ENCODE results near the gene MUC13.

The MUC13 gene

DNA sequence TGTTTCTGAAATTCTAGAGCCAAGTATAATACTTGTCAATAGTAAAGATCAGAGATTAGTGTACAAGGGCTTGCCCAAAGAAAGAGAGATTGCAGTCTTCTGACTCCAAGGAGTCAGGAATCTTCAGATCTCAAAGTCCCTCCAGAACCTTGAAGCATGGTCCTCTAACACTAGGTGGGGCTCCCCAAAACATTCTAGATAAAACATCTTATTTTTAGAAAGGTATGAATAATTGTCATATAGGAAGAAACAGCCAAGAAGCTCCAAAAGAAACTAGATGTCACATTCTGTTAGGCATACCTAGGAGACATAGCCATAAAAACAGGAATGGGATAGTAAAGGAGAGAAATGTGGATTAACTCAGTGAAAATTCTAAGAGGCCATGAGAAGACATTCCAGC is 10.7 kb downstream of the MUC13 start:
- H3K4me2 ChIP-seq: no peak overlapping the region
- H3K4me3 ChIP-seq (IDR thresholded peaks at IDR 0.05; ENCODE audit: insufficient read depth, low read depth, low read length): no peak overlapping the region
- H4K20me1 ChIP-seq (ENCODE audit: insufficient read depth): no peaks in the 10 kb centered on the region
- TF ChIP-seq, protein P1, sequence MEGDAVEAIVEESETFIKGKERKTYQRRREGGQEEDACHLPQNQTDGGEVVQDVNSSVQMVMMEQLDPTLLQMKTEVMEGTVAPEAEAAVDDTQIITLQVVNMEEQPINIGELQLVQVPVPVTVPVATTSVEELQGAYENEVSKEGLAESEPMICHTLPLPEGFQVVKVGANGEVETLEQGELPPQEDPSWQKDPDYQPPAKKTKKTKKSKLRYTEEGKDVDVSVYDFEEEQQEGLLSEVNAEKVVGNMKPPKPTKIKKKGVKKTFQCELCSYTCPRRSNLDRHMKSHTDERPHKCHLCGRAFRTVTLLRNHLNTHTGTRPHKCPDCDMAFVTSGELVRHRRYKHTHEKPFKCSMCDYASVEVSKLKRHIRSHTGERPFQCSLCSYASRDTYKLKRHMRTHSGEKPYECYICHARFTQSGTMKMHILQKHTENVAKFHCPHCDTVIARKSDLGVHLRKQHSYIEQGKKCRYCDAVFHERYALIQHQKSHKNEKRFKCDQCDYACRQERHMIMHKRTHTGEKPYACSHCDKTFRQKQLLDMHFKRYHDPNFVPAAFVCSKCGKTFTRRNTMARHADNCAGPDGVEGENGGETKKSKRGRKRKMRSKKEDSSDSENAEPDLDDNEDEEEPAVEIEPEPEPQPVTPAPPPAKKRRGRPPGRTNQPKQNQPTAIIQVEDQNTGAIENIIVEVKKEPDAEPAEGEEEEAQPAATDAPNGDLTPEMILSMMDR (conservative IDR thresholded peaks at IDR 0.05; ENCODE audit: low read depth, low read length): no peak
- no peak overlapping the region for H3K27ac ChIP-seq
- peaks cover 24% of the 10 kb centered on the region for H3K4me1 ChIP-seq (ENCODE audit: low read depth, poor library complexity, severe bottlenecking)
- H2AFZ ChIP-seq (ENCODE audit: low read depth): no peak overlapping the region
- no peak overlapping the region for H3K9ac ChIP-seq
- H3K27me3 ChIP-seq (ENCODE audit: insufficient read depth, low read depth): peaks cover 50% of the 10 kb centered on the region
- H3K36me3 ChIP-seq (ENCODE audit: insufficient read depth): no peaks in the 10 kb centered on the region
- no peaks in the 10 kb centered on the region for H3K79me2 ChIP-seq (ENCODE audit: insufficient read depth, low read depth)

DNA sequence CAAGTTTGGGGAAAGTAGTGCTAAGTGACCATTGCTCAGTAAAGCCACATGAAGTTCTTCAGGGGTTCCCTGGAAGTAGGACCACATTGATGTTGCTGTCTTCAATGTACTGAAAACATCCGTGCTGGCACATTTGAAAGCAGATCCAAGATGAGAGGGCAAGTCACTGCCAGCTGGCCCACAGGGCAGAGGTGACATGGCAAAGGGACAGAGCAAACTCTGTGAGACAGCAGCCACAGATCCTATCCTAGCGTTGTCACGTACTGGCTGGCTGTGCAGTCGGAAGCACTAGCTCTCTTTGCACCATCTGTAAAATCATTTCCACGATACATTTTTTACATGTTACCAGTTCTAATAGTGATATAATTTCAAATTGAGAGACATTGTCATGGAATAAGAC is 13.8 kb downstream of the MUC13 start:
- H3K27ac ChIP-seq: no peak overlapping the region
- H4K20me1 ChIP-seq (ENCODE audit: insufficient read depth): no peaks in the 10 kb centered on the region
- no peak overlapping the region for H2AFZ ChIP-seq (ENCODE audit: low read depth)
- H3K36me3 ChIP-seq (ENCODE audit: insufficient read depth): no peaks in the 10 kb centered on the region
- TF ChIP-seq, protein P1 (conservative IDR thresholded peaks at IDR 0.05; ENCODE audit: low read depth, low read length): no peak
- H3K4me3 ChIP-seq (IDR thresholded peaks at IDR 0.05; ENCODE audit: insufficient read depth, low read depth, low read length): no peak overlapping the region
- no peak overlapping the region for H3K4me2 ChIP-seq
- H3K4me1 ChIP-seq (ENCODE audit: low read depth, poor library complexity, severe bottlenecking): no peaks in the 10 kb centered on the region
- peaks cover 30% of the 10 kb centered on the region for H3K27me3 ChIP-seq (ENCODE audit: insufficient read depth, low read depth)
- no peaks in the 10 kb centered on the region for H3K79me2 ChIP-seq (ENCODE audit: insufficient read depth, low read depth)
- H3K9ac ChIP-seq: no peak overlapping the region

DNA sequence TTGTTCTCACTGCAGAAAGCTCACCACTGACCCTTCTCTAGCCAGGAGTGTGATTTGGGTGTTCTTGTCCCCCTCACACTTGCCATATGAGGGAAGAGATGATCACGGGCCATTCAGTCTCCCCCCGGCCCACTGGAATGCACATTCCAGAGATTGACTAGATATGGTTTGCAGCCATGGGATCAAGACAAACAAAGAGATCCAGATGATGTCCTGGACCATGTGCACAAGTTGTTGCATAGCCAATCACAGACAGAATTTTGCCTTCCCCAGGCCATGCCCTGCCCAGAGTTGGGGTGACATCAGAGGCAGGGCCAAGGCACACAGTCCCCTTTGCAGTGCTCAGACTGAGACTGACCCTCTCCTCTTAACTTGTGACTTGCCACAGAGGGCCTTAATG is 14.8 kb downstream of the MUC13 start:
- Histone ChIP-seq H2AFZ (ENCODE audit: low read depth) (no peak overlapping the region), H3K4me2 (no peak overlapping the region)

DNA sequence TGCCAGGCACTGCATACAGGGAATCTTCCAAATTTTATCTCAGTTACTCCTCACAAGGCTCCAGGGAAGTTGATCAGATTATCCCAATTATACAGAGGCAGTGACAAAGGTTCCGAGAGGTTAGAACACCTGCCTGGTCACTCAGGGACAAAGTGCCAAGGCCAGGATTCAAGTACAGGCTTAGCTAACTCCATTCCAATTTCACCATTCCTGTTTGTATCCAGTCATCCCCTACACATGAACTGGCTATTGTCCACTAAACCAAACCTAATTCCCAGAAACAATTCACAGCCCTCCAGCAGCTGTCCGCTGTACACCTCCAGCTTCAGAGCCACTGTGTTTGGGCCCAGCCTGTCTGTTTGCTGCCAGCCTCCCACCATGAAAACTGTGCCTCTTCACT is 16.0 kb downstream of the MUC13 start:
- TF ChIP-seq, protein P1 (conservative IDR thresholded peaks at IDR 0.05; ENCODE audit: low read depth, low read length): no peak
- Histone ChIP-seq H3K4me1 (ENCODE audit: low read depth, poor library complexity, severe bottlenecking) (no peaks in the 10 kb centered on the region), H3K27me3 (ENCODE audit: insufficient read depth, low read depth) (peaks cover 9% of the 10 kb centered on the region; the same call in 1 of the 2 replicates), H3K79me2 (ENCODE audit: insufficient read depth, low read depth) (no peaks in the 10 kb centered on the region), H3K4me3 (IDR thresholded peaks at IDR 0.05; ENCODE audit: insufficient read depth, low read depth, low read length) (no peak overlapping the region), H3K27ac (no peak overlapping the region), H4K20me1 (ENCODE audit: insufficient read depth) (no peaks in the 10 kb centered on the region), H3K4me2 (no peak overlapping the region), H3K9ac (no peak overlapping the region), H2AFZ (ENCODE audit: low read depth) (no peak overlapping the region), H3K36me3 (ENCODE audit: insufficient read depth) (no peaks in the 10 kb centered on the region)

More for the DNA sequence above, 14.8 kb downstream of the MUC13 start:
- Histone ChIP-seq H3K79me2 (ENCODE audit: insufficient read depth, low read depth) (no peaks in the 10 kb centered on the region), H3K36me3 (ENCODE audit: insufficient read depth) (no peaks in the 10 kb centered on the region), H3K9ac (no peak overlapping the region), H3K4me1 (ENCODE audit: low read depth, poor library complexity, severe bottlenecking) (no peaks in the 10 kb centered on the region), H3K27me3 (ENCODE audit: insufficient read depth, low read depth) (peaks cover 21% of the 10 kb centered on the region), H3K4me3 (IDR thresholded peaks at IDR 0.05; ENCODE audit: insufficient read depth, low read depth, low read length) (no peak overlapping the region), H4K20me1 (ENCODE audit: insufficient read depth) (no peaks in the 10 kb centered on the region), H3K27ac (no peak overlapping the region)
- TF ChIP-seq, protein P1 (conservative IDR thresholded peaks at IDR 0.05; ENCODE audit: low read depth, low read length): no peak

Measured in KMS-11 (cell line).